ENCODE results near the gene MARCO.

Gene MARCO

DNA sequence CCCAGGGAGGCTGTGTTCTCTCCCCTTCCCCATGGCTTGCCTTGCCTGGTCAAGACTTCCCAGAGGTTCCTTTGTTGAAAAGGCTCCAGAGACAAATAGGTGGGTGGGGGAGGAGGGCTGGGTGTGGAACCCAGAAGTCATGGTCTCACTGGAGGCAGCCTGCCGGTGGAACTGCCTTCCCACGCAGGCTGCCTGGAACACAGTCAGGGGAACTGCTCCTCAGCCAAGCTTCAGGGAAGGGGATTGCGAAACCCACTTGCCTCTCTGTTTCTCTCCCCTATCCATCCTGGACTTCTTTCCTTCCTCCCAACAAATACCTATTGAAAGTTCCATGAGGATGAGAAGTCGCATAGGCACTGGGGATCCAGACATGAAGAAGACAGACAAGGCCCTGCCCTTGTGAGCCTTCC lies 31.6 kb downstream of the MARCO start:
- DNase-seq (ENCODE audit: low spot score) (peak; percentile 62), FAIRE-seq (no peak)

DNA sequence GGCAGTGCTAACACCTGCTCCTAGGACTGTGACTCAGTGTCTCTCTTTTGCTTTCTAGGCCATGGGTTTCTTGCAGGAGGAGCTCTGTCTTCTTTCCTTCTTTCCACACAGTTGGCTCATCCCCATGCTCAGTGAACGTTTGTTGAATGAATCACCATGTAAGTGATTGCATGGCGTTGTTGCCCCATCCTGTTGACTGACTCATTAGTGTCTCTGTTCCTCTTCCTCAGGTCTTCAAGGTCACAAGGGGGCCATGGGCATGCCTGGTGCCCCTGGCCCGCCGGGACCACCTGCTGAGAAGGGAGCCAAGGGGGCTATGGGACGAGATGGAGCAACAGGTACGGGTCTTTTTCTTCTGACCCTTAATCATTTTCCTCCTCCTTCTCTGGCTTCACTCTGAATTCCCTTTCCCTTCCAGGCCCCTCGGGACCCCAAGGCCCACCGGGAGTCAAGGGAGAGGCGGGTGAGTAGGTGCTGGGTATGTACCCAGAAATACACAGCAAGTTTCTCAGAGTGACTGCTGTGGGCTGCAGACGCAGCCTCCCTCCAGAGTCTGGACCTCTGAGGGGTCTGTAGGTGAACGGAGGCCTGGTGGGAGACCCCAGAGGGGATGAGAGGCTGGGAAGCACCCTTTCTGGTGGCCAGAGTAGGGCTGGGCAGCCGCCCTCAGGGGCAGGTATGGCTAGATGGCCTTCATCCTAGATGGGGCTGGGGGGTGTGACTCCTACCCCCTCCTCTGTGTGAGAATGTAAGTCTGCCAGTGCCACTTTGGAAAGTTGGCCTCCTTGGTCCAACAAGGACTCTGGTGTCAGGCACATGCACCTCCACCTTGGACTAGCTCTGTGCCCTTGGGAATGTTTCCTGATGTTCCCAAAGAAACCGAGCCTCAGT lies 32.4 kb downstream of the MARCO start:
- DNase-seq (ENCODE audit: low spot score) = peak; percentile 85
- peak; percentile 87 for FAIRE-seq

DNA sequence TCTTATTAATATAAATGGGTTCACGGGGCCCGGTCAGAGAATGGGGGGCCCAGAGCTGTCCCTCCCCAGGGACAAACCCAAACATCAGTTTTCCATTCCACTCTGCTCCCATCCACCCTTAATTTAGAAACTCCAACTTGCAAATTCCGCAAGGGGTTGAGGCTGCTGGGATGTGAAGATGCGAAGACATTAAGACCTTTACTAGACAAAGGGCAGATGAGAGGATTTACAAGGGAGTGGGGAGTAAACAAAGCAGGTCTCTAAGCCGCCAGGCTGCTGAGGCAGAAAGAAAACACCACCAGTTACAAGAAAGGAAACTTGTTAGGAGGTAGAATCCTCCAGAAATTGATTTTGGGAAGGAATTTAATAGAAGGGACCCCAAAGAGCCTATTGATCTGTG lies 33.1 kb downstream of the MARCO start:
- FAIRE-seq = peak; percentile 5
- DNase-seq (ENCODE audit: low spot score) = no peak

DNA sequence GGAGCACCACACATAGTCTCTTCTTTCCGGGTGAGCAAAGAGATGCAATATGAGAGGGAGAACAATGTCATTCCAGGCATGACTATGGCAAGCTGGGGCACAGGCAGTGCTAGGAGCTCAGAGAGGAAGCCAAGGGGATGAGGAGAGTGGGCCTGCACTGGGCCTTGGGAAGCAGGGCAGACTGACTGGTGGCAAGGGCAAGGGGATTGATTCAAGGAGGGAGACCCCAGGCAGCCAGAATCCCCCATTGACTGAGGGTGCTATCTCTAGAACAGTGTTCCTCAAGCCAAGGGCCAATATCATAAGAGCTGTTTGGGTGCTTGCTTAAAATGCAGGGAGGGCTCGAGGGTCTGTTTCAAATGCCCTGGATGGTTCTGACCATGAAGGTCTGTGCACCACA lies 36.1 kb downstream of the MARCO start:
- FAIRE-seq (peak; percentile 56), DNase-seq (ENCODE audit: low spot score) (no peak)

DNA sequence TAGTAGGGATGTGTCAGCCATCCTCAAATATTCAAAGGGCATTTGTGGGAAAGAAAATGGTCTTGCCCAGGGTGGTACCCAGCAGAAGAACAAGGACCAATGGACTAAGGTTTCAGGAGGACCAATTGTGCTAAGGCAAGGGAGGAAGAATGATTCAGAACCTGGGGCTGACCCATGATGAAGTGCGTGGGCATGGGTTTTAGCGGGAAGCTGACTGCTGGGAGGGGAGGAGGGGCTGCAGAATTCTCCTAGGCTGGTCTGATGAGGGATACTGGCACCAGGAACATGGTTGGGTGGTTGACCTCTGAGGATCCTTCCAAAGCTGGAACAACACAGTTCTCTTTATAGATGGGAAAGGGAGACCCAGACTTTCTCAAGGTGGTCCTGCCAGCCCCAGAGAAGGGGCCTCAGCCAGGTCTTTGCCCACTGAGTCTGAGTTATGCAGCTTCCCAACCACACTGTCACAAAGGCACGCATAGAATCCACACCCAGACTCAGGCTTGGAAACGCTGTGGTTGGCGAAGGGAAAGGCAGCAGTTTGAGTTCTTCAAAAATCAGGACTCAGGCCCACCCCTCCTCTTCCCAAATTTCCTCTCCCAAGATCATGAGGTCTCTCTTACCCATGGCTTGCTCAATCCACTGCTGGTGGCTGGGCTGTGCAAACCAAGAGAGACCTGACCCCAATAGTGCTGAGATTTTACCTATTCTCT lies 37.3 kb downstream of the MARCO start:
- DNase-seq (ENCODE audit: low spot score) (no peak), FAIRE-seq (no peak)

DNA sequence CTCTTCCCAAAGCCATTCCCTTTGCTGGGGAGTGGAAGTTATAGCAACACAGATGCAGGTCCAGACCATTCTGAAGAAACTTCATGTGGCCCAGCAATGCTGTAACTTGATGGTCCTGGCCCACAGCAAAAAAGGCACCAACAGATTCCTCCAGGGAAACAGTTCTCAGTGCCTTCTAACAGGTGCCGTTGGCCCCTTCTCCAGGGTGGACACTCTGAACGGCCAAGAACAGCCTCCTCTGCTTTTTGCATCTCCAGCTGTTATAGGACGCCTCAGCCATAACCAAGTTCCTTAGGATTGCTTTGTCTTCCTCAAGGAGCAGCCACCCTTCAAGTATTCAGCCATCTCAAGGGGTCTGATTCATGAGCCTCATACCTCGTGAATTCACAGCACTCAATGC lies 38.0 kb downstream of the MARCO start:
- no peak for FAIRE-seq

DNA sequence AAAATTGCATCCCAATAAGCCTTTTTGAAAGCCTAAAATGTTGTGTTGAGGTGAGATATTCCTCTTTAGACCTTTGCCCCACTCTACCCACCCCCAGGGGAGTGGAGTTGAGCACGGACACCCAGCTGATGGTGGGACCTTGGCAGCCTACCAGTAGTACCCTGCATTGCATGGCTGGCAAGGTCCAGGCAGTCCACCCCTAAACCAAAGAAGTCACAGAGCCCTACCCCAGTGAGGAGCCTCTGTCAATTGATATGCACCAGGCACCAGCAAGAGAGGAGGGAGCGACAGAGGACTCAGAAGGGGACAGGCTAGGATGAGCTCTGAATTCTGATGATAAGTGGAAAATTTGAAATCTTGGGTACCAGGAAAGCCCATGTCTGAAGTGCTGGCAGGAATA lies 38.6 kb downstream of the MARCO start:
- FAIRE-seq (no peak), DNase-seq (ENCODE audit: low spot score) (no peak)

More for the DNA sequence above, 38.0 kb downstream of the MARCO start:
- no peak for DNase-seq (ENCODE audit: low spot score)

DNA sequence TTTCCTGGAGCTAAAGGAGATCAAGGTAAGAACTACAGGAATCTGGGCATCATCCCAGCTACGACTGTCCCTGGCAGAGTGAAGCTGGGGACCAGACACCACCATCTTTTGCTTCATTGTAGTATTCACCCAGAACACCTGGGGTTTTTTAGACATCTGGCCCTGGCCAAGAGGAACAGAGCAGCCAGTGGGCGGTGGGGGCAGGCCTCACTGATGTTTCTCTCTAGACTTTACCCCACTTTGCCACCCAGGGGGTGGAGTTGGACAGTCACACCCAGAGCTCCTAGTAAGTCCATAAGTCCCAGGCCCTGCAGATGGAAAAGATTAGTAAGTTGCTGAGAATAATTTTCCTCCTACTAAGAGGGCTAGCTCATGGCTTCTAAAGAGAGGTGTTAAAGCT lies 39.6 kb downstream of the MARCO start:
- FAIRE-seq = no peak
- no peak for DNase-seq (ENCODE audit: low spot score)

DNA sequence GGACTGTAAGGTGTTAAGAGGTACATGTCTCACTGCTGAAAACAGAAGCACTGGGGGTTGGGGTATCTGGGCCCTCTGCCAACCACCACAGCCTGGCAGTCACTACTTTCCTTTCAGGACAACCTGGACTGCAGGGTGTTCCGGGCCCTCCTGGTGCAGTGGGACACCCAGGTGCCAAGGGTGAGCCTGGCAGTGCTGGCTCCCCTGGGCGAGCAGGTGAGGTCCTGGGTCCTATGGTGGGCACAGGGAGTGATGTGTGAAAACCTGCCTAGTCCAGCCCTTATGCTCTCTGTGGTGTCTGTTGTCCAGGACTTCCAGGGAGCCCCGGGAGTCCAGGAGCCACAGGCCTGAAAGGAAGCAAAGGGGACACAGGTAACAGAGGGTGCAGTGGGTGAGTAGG lies 40.0 kb downstream of the MARCO start:
- no peak for DNase-seq (ENCODE audit: low spot score)
- no peak for FAIRE-seq

DNA sequence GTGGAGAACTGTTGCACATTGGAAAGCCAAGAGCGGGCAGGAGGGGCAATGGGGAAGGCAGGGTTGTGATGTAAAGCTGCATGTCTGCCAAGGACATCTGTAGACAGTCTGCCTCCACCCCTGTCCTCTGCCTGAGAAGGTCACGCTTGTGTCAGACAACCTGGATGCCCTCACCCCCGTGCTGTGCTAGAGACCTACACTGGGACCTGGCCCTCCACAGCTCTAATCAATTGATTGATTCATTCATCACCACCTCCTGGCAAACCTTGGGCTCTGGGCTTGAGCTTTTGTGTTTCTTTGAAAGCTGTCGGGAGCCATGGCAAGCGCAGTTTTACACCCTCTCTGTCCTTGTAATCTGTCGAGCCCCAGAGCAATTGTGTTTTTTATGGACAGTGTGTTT lies 41.1 kb downstream of the MARCO start:
- DNase-seq (ENCODE audit: low spot score) (no peak), FAIRE-seq (peak; percentile 37)

DNA sequence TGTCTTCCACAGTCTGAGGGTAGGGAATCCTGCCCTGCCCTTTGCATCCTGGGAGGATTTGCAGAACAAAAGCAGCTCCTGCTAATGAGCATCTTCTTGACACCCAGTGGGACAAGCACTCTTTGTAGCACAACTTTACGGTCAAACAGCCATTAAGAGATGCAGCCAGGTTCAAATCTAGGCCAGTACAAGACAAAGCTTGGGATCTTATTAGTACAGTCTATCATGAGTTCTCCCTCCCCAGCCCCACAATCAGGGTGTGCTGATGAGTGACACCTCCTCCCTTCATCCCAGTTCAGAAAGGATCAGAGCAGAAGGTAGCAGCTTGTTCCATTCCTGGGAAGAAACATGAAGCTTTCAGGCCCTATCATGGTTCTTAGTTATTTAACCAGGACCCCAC lies 41.9 kb downstream of the MARCO start:
- no peak for DNase-seq (ENCODE audit: low spot score)
- no peak for FAIRE-seq

DNA sequence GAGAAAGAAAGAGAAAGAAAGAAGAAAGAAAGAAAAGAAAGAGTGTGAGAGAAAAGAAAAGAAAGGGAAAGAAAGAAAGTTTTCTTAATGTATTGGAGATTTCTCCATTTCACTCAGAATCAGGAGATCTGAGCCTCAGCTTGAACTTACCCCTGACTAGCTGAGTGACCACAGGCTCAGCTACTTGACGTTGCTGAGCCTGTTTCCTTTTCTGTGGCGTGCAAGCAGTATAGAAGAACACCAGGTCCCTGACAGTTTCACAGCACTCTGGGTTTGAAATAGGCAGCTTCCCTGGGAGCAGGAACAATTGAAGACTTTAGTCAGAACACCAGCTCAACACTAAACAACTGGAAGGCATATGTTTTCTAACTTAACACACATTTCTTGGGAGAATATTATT lies 44.7 kb downstream of the MARCO start:
- FAIRE-seq = no peak
- DNase-seq (ENCODE audit: low spot score) = no peak

DNA sequence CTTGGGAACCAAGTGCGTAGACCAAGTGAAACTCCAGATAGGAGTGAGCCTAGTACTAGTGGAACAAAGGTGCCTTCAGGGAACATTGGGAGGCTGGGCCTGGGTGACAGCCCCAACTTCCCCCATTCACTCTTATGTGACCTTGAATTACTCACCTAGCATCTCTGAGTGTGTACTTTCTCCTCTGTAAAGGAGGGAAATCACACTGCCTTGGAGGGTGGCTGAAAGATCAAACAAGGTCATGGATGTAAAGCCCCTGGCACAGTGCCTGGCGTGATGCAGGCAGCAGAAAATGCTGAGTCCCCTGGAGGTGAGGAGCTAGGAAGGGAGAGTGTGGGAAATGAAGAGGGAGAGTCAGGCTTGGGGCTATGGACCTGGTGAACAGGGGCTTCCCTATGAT lies 45.9 kb downstream of the MARCO start:
- DNase-seq (ENCODE audit: low spot score) = no peak
- no peak for FAIRE-seq

DNA sequence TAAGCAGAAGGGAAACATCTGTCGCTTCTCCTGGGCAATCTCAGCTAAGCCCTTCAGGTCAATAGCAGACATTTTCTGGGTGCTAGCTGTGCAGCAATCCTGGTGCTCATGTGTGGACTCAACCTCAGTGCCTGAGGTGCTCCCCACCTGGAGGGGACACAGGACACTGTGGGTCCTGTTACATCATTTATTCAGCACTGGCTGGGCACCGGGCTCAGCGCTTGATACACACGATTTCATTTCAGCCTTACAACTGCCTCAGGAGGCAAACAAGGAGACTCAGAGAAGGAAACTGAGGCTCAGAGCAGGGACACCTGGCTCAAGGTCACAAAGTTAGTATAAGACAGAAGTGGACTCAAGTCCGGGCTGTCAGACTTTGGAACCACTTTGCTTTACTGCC lies 46.7 kb downstream of the MARCO start:
- DNase-seq (ENCODE audit: low spot score) = no peak
- no peak for FAIRE-seq

DNA sequence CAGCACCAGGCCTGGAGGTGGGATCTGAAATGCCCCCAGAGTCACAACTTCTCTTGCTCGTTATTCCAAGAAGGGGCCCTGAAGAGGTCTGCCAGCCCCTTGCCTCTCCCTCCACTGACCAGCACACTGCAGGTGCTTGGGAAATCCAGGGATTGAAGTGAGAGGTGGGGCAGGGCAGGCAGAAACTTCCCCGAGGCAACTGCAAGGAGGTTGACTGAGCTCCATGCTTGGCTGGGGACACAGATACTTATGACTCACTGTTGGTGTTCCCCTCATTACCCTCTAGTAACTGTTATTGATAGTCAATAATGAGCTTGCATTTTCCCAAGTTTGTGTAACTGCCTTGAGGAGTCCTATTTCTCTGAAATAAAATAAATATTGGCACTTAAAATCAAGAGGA lies 47.5 kb downstream of the MARCO start:
- FAIRE-seq (no peak), DNase-seq (ENCODE audit: low spot score) (no peak)

DNA sequence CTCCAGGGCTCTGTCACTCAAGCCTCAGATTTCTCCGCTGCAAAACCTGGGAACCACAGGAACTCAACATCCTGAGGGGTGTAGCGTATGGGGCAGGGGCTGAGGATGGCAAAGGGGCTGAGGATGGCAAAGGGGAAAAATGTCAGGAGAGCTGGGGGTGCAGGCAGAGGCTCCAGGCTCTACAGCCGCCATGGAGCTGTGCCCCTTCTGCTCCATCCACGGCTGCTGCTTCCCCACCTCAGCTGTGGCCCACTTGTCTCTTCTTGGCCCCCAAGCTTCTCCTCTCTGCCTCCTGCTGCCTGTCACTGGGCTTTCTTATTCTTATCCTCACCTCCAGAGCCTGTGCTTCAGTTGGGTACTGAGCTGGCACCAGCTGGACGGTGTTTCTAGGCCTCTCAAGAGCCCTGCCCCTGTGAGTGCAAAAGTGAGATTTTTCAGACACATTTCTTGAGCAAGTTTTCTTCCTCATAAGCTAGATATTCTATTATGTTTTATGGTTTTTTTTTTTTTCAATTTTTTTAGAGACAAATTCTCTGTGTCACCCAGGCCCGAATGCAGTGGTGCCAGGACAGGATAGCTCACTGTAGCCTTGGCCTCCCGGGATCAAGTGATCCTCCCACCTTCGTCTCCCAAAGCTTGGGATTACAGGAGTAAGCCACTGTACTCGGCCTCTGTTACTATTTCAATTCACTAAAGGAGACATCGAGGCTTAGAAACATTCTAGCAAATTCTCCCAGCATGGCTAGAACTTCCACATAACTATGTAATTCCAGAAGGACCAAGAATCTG lies 49.0 kb downstream of the MARCO start:
- FAIRE-seq = no peak

DNA sequence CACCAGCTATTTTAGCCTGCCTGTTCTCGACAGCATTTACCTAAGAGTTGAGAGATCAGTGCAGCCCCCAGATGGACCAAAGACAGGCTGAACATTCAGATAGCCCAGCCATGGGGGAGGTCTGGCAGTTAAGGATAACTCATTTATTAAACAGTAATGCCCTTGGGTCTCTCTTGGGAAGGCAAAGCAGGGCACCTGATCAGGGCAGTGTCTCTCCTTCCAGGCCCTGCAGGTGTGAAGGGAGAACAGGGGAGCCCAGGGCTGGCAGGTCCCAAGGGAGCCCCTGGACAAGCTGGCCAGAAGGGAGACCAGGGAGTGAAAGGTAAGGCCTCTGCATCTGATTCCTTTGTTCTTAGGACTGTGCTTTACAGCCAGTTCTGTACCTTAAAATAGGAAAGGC lies 49.6 kb downstream of the MARCO start:
- no peak for FAIRE-seq
- no peak for DNase-seq (ENCODE audit: low spot score)

More for the DNA sequence above, 49.0 kb downstream of the MARCO start:
- DNase-seq (ENCODE audit: low spot score) = no peak

DNA sequence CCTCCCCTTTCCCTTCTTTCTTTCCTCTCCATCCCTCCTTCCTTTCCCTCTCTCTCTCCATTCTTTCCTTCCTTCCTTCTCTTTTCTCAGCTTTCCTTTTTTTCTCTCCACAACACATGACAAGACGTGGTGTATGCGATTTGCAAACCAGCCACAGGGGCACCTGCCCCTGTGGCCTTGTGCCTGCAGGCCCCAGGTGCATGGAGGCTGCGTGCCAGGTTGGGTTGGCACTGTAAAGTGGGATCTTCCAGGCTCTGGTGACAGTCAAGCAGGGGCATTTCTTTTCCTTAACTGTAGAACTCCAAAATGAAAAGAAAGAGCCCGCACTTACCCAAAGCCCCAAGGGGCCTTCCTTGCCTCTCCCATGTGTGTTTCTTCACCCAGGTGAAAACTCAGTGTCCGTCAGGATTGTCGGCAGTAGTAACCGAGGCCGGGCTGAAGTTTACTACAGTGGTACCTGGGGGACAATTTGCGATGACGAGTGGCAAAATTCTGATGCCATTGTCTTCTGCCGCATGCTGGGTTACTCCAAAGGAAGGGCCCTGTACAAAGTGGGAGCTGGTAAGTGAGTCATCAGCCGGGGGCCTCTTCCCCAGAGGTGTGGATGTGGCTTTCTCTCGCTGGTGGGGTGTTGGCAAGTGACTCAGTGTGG lies 50.9 kb downstream of the MARCO start:
- FAIRE-seq = no peak
- DNase-seq (ENCODE audit: low spot score) = peak; percentile 90

DNA sequence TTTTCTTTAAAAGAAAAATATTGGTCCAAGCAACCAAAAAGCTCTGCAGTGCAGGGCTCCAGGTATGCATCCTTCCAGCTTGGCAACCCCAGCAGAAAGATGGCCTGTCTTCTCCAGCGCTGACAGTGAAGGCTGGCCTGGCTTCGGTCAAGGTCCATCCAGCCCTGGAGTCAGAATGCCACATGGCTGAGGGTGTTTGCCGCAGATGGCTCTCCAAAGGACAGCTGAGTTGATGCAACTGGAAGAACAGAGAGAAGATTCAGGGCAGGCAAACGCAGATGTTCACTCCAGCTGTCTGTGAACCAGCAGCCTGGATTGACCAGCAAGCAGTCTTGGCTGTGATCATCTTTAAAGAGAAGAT lies 51.4 kb downstream of the MARCO start:
- DNase-seq (ENCODE audit: low spot score) = no peak
- FAIRE-seq = peak; percentile 84

DNA sequence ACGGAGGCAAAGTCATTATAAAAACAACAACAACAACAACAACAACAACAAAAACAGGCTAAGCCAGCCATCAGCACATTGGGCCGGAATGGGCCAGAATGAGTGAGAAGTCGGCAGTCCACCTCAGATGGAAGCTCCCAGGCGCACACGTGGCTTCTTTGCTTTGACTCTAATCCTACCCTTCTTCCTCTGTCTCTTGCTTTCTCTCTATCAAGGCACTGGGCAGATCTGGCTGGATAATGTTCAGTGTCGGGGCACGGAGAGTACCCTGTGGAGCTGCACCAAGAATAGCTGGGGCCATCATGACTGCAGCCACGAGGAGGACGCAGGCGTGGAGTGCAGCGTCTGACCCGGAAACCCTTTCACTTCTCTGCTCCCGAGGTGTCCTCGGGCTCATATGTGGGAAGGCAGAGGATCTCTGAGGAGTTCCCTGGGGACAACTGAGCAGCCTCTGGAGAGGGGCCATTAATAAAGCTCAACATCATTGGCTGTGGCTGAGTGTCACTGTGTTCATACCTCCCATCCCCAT lies 52.2 kb downstream of the MARCO start:
- peak; percentile 78 for FAIRE-seq
- no peak for DNase-seq (ENCODE audit: low spot score)

DNA sequence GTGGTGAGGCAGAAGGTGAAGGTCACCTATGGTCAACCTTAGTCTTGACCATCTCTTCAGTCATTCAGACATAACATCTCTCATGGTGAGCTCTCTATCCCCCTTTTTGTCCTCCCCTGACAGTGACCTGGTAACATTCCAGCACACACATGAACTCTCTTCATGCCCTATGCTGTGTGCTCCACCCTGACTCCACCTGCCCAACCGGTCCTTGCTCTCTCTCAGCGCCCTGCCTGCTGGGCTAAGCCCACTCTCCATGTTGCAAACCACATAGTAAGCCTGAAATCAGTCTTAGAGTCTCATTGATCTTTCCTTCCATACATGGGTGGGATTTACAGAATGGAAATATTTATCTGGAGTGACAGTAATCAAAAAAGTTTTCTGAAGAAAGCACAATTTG lies 52.8 kb downstream of the MARCO start:
- no peak for FAIRE-seq
- DNase-seq (ENCODE audit: low spot score) = no peak

All from urothelium cell line (cell line).